Aorta (tissue), 5 donors: ENCODE results near the gene THADA. TPM values are rescaled to one million over a fixed set of nuclear protein-coding genes. Genes with fewer than 3 reads are reported as not detected.

ENCODE experiments used
- ATAC-seq: fragments of 200-7000 bp; cut with Tn5 transposase; one replicate; pipeline ENCODE4 v1.9.1; 2022; ENCODE audit warnings: moderate library complexity; ENCODE audit not compliant: low FRiP score
- DNase-seq, 2 donors: peaks; one replicate each; pipeline ENCODE4 v3.0.0-alpha.2; 2020
- H3K27ac ChIP-seq, 2 donors: one replicate each; pipeline ENCODE4 v1.5.1; 2013; ENCODE audit warnings: low read length in 2 of 2, mild to moderate bottlenecking in 2 of 2, moderate library complexity in 2 of 2, control low read depth in 1 of 2, inconsistent platforms in 1 of 2, low read depth in 1 of 2
- H3K27me3 ChIP-seq, 2 donors: one replicate each; pipeline ENCODE4 v1.6.1; 2013; ENCODE audit warnings: control low read depth in 1 of 2, low read length in 1 of 2, mild to moderate bottlenecking in 1 of 2, moderate library complexity in 1 of 2; ENCODE audit not compliant: insufficient read depth in 2 of 2, control insufficient read depth in 1 of 2
- H3K36me3 ChIP-seq, 2 donors: one replicate each; pipeline ENCODE4 v1.6.1; 2013; ENCODE audit warnings: control low read depth in 1 of 2, low read length in 1 of 2, mild to moderate bottlenecking in 1 of 2; ENCODE audit not compliant: insufficient read depth in 2 of 2, control insufficient read depth in 1 of 2
- H3K4me1 ChIP-seq, 2 donors: one replicate each; pipeline ENCODE4 v1.6.1; 2013; ENCODE audit warnings: low read length in 2 of 2, control low read depth in 1 of 2, mild to moderate bottlenecking in 1 of 2, moderate library complexity in 1 of 2; ENCODE audit not compliant: insufficient read depth in 2 of 2, control insufficient read depth in 1 of 2
- H3K4me3 ChIP-seq, 2 donors: one replicate each; pipeline ENCODE4 v1.5.1; 2013; ENCODE audit warnings: low read length in 2 of 2, control low read depth in 1 of 2, mild to moderate bottlenecking in 1 of 2
- H3K9me3 ChIP-seq: one replicate; pipeline ENCODE4 v1.6.1; 2013; ENCODE audit warnings: mild to moderate bottlenecking, low read length; ENCODE audit not compliant: control insufficient read depth
- WGBS, 2 donors: extraction: QIAGEN DNeasy Blood & Tissue Kit; methylation state at CpG; one replicate each; pipeline ENCODE4 v1.1.7; 2013; 5-methylcytosine and 5-hydroxymethylcytosine counted together
- intact Hi-C, 2 donors: fragments of 100-400 bp; cut with DNase I; formaldehyde crosslinking; loops; one replicate each; pipeline versions ENCODE4 v1.14.2 to v1.15.0; 2022
- polyA plus RNA-seq, 2 donors: library from polyadenylated mRNA; stranded (reverse); fragments of 200-250 nt; gene quantifications; one replicate each; pipeline ENCODE4 v1.2.3, GENCODE V29; 2013
- total RNA-seq, 2 donors: library from RNA; stranded (reverse); fragmentation: NEBNext Ultra II Directional; extraction: Animal tissue kit (Norgen Biotek cat#: 25700); gene quantifications; one replicate each; pipeline ENCODE4 v1.2.1, GENCODE V29; 2021
- donor health status: healthy with polysubstance abuse.
- donor health status: Bipolar disorder and iron deficiency.
- donor health status: DM: no; HTN: no; CAD: no.
- donor health status: DM: no; HTN: no; CAD: no.
- donor health status: DM: yes; HTN: yes; CAD: no.

Gene THADA
- total and polyA plus RNA-seq, 4 donors = 12.4 to 38.5 (median 25.0) TPM

DNA sequence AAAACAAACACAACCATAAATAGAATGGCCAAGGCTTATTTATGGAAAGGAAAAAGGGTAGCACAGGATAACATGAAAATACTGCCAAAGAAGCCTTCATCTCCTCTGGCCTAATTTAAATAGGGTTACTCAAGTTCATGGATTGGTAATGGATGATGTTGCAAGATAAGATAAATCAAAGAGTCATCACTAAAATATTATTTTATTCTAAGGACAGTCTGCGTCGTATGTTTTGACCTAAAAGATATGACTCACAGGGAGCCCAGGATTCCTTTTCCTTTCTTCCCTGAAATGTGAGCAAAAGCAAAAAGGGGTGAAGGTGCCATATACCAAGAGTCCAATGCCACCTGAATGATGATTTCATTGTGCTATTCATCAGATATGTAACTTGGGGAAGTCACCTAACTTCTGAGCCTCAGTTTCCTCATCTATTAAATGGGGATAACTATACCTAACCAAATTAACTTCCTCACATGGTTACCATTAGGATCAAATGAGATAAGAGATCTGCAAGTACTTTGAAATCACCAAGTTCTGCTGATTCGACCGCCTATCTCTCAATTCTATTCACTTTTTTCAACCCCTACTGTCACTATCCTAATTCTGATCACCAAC, 137.7 kb downstream of the THADA start:
- Histone ChIP-seq H3K27me3 (no peaks in the 10 kb centered on the region), H3K36me3 (no peaks in the 10 kb centered on the region), H3K9me3 (no peaks in the 10 kb centered on the region), H3K4me3 (no peak overlapping the region), H3K4me1 (peaks cover 9 to 16% of the 10 kb centered on the region in 2 donors), H3K27ac (peak overlapping the region in 1 of 2 donors; percentile 57)
- 65 to 72% methylated on average over 4 of the region's 4 CpGs for WGBS, 2 donors
- intact Hi-C loops = no loop called here
- ATAC-seq (peak; percentile 53), DNase-seq (no peak)

GRCh38 chr2:43455731-43456642, 139.9 kb downstream of the THADA start:
- no peak for DNase-seq
- H3K27ac ChIP-seq = no peak overlapping the region
- peaks cover 5 to 15% of the 10 kb centered on the region in 2 donors for H3K4me1 ChIP-seq
- ATAC-seq = no peak
- no peaks in the 10 kb centered on the region for H3K27me3 ChIP-seq
- no peak overlapping the region for H3K4me3 ChIP-seq
- no peaks in the 10 kb centered on the region for H3K9me3 ChIP-seq
- H3K36me3 ChIP-seq = no peaks in the 10 kb centered on the region
- WGBS, 2 donors = 82 to 88% methylated on average over 6 of the region's 6 CpGs
- intact Hi-C loops = no loop called here

DNA sequence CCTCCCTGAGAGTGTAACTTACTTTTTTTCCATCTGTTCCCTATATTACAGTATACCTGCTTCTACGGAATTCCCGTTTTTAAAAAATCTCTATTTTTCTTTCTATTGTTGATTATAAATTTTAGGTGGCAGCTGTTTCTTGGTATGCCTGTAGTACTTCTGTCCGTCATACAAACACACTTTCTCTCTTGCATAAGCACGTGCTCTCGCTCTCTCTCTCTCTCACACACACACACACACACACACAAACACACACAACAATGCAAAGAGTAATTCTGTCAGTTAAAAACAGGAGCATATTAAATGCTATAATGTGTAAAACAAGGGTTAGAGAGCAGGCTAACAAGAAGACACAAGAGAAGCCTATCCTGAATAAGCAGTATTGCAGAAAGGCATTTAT, 140.5 kb downstream of the THADA start:
- H3K4me3 ChIP-seq = no peak overlapping the region
- ATAC-seq (no peak), DNase-seq (no peak)
- no peak overlapping the region for H3K27ac ChIP-seq
- H3K9me3 ChIP-seq = no peaks in the 10 kb centered on the region
- no peaks in the 10 kb centered on the region for H3K27me3 ChIP-seq
- intact Hi-C loops = no loop called here
- H3K4me1 ChIP-seq = peaks cover 0 to 13% of the 10 kb centered on the region in 2 donors
- 95 to 96% methylated on average over 5 of the region's 5 CpGs for WGBS, 2 donors
- H3K36me3 ChIP-seq = no peaks in the 10 kb centered on the region

- DNase-seq (no peak), ATAC-seq (no peak)
- intact Hi-C loops = no loop called here
- Histone ChIP-seq H3K9me3 (no peaks in the 10 kb centered on the region), H3K27me3 (no peaks in the 10 kb centered on the region), H3K36me3 (no peaks in the 10 kb centered on the region), H3K4me1 (peaks cover 0 to 12% of the 10 kb centered on the region in 2 donors), H3K4me3 (no peak overlapping the region), H3K27ac (no peak overlapping the region)
- WGBS, 2 donors = 79 to 88% methylated on average over 2 of the region's 2 CpGs
Observed at GRCh38 chr2:43454791-43455190, 141.0 kb downstream of the THADA start.

GRCh38 chr2:43453179-43454170, 142.4 kb downstream of the THADA start:
- 46 to 48% methylated on average over 6 of the region's 6 CpGs for WGBS, 2 donors
- Histone ChIP-seq H3K9me3 (no peaks in the 10 kb centered on the region), H3K27ac (peak overlapping the region in 1 of 2 donors; percentile 57), H3K4me1 (peaks cover 0 to 6% of the 10 kb centered on the region in 2 donors), H3K4me3 (no peak overlapping the region), H3K27me3 (no peaks in the 10 kb centered on the region), H3K36me3 (no peaks in the 10 kb centered on the region)
- intact Hi-C loops = no loop called here
- no peak for DNase-seq
- no peak for ATAC-seq

DNA sequence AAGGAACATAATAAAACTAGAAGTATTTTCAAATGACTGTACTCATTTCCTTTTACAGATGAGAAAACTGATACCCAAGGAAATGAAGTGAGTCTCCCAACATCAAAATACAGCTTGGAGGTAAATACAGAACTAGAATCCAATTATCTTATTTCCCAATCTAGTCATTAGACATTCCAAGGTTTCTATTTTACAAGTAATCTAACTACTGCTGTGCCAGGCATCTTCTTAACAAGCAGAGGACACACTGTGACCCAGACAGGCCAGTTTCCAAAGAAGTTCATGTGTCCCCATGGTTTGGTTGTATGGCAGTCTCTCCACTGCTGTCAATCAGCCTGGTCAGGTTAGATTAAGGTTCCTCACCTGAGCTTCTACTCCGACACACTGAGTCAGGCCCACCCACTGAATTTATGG, 143.5 kb downstream of the THADA start:
- Histone ChIP-seq H3K4me1 (peaks cover 0 to 6% of the 10 kb centered on the region in 2 donors), H3K27me3 (no peaks in the 10 kb centered on the region), H3K27ac (no peak overlapping the region), H3K36me3 (no peaks in the 10 kb centered on the region), H3K4me3 (no peak overlapping the region), H3K9me3 (no peaks in the 10 kb centered on the region)
- ATAC-seq (no peak), DNase-seq (no peak)
- intact Hi-C loops = no loop called here
- WGBS, 2 donors = 97 to 99% methylated on average over 1 of the region's 1 CpG

GRCh38 chr2:43450617-43451016, 145.2 kb downstream of the THADA start:
- intact Hi-C loops = no loop called here
- 21 to 31% methylated on average over 1 of the region's 1 CpG for WGBS, 2 donors
- H3K36me3 ChIP-seq = no peaks in the 10 kb centered on the region
- ATAC-seq = no peak
- no peak overlapping the region for H3K4me3 ChIP-seq
- H3K4me1 ChIP-seq = peaks cover 0 to 6% of the 10 kb centered on the region in 2 donors
- no peak for DNase-seq
- no peaks in the 10 kb centered on the region for H3K27me3 ChIP-seq
- no peaks in the 10 kb centered on the region for H3K9me3 ChIP-seq
- H3K27ac ChIP-seq = no peak overlapping the region

DNA sequence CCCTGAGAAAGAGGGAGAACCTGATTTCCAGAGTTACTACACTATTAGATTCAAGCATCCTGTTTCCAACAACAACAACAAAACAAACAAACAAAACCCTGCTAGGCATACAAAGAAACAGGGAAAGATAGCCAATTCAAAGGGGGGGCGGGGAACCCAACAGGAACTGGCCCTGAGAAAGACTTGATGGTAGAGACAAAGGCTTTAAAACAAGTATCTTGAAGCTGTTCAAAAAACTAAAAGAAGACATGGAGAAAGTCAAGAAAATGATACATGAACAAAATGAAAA, 147.1 kb downstream of the THADA start:
- ATAC-seq = no peak
- intact Hi-C loops = no loop called here

More for the DNA sequence above, 147.1 kb downstream of the THADA start:
- H3K27me3 ChIP-seq = no peaks in the 10 kb centered on the region
- no peaks in the 10 kb centered on the region for H3K9me3 ChIP-seq
- peaks cover 0 to 6% of the 10 kb centered on the region in 2 donors for H3K4me1 ChIP-seq
- DNase-seq = no peak
- H3K36me3 ChIP-seq = no peaks in the 10 kb centered on the region
- no peak overlapping the region for H3K27ac ChIP-seq
- WGBS, 2 donors = 96 to 99% methylated on average over 1 of the region's 1 CpG
- no peak overlapping the region for H3K4me3 ChIP-seq
